CMK (cell line): Measurements from ENCODE around the gene CASKIN2.

ENCODE experiments used
- DNase-seq: peaks from one replicate; pipeline ENCODE4 v3.0.0-alpha.2; 2010; ENCODE audit warnings: low read depth

CASKIN2 gene

DNA sequence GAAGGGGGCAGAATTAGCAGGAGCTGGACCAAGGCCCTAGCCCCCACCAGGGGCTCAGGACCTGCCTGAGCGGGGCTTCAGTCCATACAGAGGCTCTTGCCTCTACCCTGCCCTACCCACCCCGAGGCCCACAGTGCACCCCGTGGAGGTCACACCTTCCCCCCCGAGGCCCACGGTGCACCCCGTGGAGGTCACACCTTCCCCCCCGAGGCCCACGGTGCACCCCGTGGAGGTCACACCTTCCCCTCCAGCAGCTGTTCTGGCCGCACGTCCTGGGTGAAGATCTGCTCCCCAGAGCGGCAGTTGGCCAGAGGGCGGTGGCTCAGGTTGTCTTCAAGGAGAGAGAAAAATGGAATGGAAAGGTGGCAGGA lies 11.4 kb downstream of the CASKIN2 start:
- DNase-seq: no peak

DNA sequence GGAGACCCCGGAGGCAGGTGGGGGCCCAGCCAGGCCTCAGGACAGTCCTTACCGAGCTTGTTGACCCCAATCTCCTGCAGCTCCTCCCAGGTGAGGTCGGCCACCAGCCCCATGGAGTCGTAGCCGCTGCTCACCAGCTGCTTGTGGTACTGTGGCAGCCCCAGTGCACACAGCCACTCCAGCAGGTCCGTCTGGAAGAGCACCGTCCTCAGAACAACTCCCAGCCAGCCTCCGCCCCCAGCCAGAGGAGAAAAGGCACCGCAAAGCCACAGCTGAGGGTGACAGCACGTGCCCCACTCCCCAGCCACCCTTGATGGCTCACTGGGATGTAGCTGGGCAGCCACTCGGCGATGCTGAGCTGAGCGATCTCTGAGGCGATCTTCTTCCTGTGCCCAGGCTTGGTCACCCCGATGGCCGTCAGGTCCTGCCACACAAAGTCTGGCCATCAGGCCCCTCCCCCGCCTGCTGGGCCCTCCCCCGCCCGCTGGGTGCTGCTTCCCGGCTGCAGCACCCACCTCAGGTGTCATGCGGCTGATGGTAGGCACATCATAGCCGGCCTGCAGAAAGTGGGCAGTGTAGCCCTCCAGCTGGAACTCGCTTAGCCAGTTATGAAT lies 11.9 kb downstream of the CASKIN2 start:
- DNase-seq: no peak

DNA sequence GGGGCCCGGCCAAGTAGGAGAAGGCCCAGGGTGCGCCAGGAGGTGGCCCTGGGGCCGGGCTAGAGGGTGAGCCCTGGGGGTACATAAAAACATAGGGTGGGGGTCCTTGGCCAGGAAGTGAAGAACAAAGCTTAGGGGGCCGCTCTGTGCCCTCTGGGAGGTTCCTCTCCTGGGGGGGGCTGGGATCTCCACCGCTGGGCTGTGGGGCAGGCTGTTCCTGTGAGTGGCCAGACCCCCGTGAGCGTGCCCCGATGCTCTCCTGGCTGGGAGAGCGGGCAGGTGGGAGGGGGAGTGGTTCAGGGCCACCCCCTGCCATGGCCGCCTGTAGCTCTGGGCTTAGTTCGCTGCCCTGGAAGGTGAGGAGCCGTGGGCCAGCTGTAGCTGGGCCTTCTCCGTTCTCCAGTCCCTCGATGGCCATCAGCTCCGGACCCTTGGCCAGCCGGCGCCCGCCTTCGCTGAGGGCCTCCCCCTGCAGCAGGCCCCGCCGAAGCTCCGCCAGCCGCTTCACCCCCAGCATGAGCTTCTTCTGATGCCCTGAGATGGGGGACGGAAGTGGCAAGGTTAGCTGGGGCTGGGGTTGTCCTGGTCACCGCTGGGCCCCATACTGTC lies 12.5 kb downstream of the CASKIN2 start:
- DNase-seq: no peak

DNA sequence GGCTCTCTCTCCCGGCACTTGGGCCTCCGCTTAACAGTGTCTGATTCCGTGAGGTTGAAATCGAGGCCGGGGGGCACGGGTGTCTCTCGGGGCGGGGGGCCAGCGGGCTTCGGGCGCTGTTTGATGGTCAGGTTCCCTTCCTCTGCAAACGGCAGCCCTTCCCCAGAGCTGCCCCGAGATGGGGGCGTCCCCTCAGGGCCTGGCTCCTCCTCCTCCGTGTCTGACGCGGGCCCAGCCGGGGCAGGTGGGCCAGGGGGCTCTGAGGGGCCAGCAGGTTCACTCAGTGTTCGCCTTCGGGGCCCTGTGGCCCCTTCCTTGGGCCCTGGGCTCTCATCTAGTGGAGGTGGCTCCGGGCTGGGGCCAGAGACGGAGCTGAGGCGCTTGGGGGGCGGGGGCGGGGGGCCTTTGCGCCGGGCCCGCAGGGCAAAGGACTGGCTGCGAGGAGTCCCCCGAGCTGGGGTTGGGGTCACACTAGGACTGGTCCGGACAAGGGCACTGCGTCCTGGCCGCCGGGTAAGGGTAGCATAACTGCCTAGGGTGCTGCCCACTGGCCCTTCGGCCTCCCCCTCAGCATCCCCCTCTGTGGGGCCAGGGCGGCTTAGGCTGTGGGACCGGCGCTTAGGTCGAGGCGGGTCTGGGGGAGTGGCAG lies 13.1 kb downstream of the CASKIN2 start:
- DNase-seq: no peak

DNA sequence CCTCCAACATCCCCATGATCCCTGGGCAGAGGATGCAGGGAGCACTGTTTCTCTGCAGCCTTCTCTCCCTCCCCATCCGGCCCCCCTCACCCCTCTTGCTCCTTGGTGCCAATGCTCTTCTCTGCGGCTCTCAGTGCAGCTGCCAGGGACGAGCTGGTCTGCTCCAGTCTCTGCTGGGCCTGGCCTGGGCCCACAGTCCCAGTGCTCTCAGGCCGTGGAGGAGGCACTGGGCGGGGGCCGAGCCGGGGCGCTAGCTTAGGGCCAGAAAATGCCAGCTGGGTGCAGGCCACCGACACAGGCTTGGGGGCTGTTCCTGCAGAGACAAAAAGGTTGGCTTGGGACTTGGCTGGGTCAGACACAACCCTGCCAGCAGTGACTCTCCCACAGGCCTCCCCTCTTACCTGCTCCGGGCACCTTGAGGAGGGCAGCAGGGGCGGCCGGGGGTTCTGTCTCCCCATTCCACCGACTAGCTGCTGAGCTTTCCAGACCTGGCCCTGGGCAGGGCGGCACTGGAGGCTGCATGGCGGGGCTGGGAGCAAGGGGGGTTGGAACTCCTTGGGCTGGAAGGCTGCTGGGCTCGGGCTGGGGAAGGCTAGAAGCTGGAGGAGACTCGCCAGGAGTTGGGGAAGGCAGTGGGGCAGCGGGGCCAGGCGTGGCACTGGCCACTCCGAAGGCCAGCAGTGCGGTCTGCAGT lies 13.8 kb downstream of the CASKIN2 start:
- no peak for DNase-seq

DNA sequence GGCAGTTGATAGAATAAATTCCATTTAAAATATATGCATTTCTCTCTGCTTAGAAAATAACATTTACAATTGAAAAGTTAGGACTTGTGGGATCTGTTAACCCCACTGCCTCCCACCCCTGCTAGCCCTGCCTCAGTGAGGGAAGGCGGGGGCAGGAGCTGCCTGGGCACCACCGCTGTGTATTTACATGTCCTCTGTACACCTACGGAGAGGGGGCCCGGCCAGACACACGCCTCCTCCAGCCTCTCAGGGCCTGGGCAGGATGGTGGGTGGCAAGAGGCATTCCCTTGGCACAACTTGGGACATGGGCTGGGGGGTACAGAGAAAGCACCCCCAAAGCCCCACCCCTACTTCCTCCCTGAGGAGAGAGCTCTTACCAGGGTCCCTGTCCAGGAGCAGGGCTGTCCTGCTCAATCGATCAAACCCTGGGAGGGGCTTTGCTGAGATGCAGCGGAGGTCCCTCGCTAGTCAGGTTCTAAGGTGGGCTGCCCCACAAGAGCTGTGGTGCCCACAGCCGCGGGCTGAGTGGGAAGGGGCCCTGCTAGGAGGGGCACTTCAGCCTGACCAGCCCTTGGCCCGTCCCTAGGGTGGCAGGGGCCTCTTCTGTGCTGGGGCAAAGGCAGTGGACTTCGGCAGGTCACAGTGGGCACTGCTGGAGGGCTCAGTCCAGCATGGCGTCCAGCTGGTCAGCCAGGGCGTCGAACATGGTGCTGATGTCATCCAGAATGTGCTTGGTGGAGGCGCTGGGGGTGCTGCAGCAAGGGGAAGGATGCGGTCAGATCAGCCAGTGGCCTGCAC lies 14.7 kb downstream of the CASKIN2 start:
- DNase-seq: no peak

DNA sequence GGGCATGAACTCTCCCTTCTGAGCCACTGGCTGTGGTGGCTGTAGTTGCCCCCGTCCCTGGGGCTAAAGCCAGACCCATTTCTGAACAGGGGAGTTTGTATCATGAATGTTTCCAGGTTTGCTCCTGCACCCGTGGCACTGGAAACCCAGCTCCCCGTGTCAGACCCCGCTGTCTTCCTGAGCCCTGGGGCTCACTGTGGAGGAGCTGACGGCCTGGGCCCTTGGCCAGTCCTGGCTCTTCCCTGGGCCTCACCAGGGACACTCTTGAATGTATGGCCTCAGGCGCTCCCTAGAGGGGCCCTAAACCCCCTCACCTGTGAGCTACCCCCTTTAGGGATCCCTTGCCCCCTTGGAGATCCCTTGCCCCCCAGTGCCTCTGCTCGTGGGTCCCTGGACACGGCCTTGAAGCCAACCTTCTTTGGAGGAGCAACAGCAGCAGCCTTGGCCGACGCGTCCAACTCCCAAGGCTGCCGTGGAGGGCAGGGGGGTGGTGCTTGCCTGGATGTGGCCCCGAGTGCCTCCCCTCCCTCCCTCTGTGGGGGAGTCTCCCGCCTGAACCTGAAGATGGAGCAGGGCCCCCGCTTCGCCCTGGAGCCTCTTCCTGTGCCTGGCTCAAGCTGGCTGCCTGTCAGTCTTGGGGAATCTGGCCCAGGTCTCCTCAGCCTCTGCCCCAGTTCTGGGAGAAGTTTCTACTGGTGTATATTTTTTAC lies 15.9 kb downstream of the CASKIN2 start:
- no peak for DNase-seq

DNA sequence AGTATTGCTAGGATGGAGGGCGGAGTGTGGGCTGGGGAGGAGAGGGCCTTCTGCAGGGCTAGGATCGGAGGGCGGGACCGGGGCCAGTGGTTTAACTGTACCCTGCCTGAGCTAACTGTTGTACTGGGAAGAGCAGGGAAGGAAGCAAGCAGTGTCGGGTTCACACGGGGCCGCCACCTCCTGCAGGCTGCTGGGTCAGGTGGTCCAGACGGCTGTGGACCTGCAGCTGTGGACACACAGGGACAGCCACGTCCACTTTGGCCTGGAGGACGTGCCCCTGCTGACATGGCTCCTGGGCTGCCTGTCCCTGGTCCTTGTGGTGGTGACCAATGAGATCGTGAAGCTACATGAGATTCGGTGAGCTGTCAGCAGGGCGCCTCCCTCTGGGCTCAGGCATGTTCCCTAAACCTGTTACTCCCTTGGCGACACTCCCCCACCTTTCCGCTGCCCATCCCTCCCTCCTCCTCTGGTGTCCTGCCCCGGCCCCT lies 16.6 kb downstream of the CASKIN2 start:
- DNase-seq: no peak

DNA sequence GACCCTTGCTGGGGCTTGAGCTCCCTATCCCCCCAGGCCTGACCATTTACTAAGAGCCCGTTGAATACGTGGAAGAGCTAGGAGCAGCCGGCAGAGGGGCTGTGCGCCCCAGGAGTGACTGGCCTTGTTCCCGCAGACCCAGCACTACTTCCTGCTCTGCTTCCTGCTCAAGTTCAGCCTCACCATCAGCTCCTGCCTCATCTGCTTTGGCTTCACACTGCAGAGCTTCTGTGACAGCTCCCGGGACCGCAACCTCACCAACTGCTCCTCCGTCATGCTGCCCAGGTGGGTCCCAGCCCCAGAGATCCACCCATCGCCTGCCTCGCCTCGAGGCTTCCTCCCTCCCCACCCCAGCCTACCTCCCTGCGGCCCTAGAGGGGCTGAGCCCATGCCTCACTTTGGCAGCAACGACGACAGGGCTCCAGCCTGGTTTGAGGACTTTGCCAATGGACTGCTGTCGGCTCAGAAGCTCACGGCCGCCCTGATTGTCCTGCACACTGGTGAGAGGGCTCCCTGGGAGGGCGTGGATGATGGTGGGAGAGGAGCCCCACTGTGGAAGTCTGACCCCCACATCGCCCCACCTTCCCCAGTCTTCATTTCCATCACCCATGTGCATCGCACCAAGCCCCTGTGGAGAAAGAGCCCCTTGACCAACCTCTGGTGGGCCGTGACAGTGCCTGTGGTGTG lies 17.2 kb downstream of the CASKIN2 start:
- DNase-seq: no peak

DNA sequence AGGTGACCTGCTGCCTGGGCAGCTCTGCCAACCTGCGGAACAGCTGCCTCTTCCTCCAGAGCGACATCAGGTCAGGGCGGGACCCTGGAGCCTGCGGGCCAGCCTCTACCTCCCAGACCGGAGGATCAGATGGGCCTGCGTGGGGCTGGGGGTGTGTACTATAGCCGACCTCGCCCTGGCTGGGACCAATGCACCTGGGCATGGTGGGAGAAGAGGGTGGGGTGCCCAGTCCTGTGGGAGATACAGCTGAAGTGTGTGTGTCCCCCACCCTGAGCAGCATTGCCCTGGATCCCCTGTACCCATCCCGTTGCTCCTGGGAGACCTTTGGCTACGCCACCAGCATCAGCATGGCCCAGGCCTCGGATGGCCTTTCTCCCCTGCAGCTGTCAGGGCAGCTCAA lies 19.3 kb downstream of the CASKIN2 start:
- no peak for DNase-seq

DNA sequence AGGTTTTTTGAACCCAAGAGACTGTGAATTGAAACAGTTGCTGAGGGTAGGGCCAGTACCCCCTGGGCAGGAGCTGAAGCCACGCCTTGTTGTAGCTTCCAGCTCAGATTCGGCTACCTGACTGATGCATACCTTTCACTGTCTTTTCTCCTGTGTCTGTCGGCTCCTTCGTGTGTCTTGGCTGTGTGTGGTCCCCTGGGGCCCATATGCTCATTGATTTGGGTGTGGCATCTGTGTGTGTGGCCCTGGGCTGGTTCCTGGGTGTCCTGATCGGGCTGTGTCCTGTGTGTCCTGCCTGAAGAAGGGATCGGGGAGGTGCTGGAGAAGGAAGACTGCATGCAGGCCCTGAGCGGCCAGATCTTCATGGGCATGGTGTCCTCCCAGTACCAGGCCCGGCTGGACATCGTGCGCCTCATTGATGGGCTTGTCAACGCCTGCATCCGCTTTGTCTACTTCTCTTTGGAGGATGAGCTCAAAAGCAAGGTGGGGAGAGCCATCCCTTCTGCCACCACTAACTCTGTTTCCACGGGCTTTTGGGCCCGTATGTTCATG lies 20.9 kb downstream of the CASKIN2 start:
- DNase-seq: no peak

DNA sequence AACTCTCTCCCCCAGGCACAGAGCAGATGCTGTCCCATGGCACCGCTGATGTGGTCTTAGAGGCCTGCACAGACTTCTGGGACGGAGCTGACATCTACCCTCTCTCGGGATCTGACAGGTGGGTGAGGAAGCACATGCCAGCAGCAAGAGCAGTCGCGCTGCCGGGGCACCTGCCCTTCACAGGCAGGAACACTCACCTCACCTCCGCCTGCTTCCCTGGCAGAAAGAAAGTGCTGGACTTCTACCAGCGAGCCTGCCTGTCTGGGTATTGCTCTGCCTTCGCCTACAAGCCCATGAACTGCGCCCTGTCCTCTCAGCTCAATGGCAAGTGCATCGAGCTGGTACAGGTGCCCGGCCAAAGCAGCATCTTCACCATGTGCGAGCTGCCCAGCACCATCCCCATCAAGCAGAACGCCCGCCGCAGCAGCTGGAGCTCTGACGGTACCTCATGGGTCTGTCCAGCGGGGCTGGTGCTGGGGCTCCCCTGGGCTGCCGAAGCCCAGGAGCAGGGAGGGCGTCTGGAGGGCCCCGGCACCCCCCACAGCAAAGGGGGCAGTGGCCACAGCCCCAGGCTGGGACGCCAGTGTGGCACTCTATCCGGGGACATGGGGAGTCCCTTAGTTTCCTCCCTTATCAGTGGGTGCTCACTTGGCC lies 21.7 kb downstream of the CASKIN2 start:
- DNase-seq: no peak

DNA sequence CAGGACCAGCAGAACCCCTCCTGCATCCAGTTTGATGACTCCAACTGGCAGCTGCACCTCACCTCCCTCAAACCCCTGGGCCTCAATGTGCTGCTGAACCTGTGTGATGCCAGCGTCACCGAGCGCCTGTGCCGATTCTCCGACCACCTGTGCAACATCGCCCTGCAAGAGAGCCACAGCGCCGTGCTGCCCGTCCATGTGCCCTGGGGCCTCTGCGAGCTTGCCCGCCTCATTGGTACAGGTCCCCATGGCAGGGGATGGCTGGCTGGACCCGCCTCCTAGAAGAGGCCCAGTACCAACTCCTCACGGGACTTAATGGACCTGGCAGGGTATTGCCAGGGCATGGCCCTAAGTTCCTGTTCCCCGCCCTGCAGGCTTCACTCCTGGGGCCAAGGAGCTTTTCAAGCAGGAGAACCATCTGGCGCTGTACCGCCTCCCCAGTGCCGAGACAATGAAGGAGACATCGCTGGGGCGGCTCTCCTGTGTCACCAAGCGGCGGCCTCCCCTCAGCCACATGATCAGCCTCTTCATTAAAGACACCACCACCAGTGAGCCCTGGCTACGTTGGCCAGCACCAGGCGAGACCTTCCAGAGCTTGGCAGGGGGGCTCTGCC lies 22.7 kb downstream of the CASKIN2 start:
- no peak for DNase-seq

DNA sequence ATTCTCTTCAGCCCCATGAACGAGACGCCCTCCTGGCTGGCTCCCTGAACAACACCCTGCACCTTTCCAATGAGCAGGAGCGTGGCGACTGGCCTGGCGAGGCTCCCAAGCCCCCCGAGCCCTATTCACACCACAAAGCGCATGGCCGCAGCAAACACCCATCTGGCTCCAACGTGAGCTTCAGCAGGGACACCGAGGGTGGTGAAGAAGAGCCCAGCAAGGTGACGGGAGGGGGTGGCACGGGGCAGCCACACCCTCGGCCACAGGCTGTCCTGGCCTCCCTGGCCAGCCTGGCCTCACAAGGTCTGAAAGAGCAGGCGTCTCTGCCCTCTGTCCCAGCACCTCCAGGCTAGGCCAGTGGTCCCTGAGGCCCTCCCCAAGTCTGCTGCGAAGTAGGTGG lies 23.7 kb downstream of the CASKIN2 start:
- DNase-seq: no peak

DNA sequence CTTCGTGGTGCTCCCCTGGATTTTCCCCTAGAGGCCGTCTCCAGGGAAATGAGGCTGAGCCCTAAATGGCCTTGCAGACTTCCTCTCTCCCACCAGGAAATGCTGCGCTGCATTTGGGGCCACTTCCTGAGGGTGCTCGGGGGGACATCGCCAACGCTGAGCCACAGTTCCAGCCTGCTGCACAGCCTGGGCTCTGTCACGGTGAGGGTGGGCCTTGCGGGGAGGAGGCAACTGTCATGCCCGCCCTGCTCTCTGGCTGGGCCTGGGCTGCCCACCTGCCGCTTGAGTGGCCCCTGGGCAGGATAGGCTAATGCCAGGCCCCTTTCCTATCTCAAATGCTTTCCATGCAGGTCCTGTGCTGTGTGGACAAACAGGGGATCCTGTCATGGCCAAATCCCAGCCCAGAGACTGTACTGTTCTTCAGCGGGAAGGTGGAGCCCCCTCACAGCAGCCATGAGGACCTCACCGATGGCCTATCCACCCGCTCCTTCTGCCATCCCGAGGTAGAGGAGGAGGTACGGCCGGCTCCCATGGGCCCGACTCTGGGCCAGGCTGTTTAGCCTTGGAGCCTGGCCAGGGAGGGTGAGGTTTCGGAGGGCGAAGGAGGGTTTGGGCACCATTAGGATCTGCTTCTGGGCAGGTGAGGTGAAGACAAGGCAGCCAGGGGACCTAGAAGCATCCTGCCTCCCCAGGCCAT lies 24.2 kb downstream of the CASKIN2 start:
- DNase-seq: no peak

DNA sequence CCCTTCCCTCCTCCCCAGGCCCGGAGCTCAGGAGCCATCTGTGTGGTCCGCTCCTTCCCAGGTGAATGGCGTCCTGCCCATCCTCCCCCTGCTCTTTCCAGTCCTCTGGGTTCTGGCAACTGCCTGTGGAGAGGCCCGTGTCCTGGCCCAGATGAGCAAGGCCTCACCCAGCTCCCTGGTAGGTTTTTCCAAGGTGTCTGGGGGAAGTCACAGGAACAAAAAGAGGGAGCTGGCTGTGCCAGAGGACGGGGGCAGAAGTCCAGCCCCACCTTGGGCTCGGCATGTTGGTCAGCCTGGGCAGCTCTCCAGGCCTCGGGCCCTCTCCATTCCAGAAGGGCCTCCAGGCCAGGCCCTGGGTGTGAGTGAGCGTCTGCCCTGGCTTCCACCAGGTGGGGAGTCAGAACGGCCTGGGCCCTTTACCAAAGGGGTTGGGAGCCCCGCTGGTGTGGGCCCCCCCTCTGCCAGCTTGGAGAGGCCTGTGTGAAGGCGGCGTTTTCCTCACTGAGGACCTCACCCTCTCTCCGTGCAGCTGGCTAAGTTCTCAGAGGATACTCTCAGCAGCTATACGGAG lies 25.1 kb downstream of the CASKIN2 start:
- no peak for DNase-seq

DNA sequence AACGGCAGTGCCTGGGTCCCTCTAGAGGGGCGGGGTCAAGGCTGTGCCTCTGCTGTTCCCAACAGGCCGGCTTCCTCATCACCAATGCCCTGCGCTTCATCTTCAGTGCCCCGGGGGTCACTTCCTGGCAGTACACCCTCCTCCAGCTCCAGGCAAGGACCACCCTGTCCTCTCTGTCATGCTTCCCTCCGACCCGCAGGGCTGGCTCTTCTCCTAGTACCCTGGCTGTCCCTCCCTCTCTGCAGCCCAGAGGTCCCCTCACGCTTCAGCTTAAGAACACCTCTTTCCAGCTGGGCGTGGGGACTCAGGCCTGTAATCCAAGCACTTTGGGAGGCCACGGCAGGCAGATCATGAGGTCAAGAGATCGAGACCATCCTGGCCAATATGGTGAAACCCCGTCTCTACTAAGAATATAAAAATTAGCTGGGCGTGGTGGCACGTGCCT lies 25.8 kb downstream of the CASKIN2 start:
- no peak for DNase-seq

DNA sequence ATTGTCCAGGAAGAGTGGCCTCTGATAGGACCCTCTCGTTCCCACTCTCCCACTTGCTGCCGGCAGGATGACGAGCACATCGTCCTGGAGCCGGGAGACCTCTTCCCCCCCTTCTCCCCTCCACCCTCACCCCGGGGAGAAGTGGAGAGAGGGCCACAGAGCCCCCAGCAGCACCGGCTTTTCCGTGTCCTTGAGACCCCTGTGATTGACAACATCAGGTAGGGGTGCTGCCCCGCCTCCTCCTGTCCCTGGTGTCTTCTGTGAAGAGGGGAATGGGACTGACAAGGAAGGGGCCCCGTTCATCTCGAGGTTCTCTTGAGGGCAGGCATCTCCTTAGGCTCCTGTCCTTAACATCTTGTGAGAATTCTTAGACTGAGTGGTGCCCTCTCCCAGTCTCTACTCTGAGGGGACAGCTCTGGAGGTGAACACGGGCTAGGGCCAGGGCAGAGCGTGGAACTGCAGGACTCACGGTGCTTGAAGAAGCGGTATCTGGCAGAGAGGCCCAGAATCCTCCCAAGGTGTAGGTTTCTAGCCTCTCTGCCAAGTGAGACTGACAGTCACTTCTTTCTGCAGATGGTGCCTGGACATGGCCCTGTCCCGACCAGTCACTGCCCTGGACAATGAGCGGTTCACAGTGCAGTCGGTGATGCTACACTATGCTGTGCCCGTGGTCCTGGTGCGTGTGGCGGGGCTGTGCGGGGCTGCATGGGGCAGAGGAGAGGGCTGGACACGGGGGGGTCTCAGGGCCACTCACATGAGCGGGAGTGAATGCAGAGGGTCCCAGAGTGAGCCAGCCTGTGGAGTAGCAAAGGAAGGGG lies 26.4 kb downstream of the CASKIN2 start:
- no peak for DNase-seq
